HepG2 (cell line): ENCODE data around the gene NRL. TPM values are rescaled to one million over a fixed set of nuclear protein-coding genes. Genes with fewer than 3 reads are reported as not detected.
A peak's percentile ranks its signal among the peaks of the same experiment; 100 is the strongest.

Experiments
- AHDC1 ChIP-seq: sonication (generic); formaldehyde crosslinking; IDR thresholded peaks from 2 replicates; pipeline ENCODE4 v1.5.1; 2020; ENCODE audit warnings: mild to moderate bottlenecking, missing genetic modification reagents, borderline replicate concordance
- CENPX ChIP-seq: sonication (generic); formaldehyde crosslinking; IDR thresholded peaks from 2 replicates; pipeline ENCODE4 v1.9.0; 2021; ENCODE audit warnings: mild to moderate bottlenecking, missing genetic modification reagents, moderate library complexity
- FOXM1 ChIP-seq: sonication (generic); formaldehyde crosslinking; IDR thresholded peaks from 2 replicates; pipeline ENCODE4 v1.5.0; 2020; ENCODE audit warnings: missing genetic modification reagents
- HNRNPH1 ChIP-seq: fragments of 200-400 bp; formaldehyde crosslinking; optimal IDR thresholded peaks from 2 replicates; pipeline ENCODE3; 2017; ENCODE audit warnings: mild to moderate bottlenecking, low read depth, low read length
- HNRNPL ChIP-seq: fragments of 200-400 bp; formaldehyde crosslinking; IDR thresholded peaks from 2 replicates; pipeline ENCODE4 v1.6.1; 2017; ENCODE audit warnings: mild to moderate bottlenecking, low read depth, low read length
- IRF9 ChIP-seq: sonication (generic); formaldehyde crosslinking; IDR thresholded peaks from 2 replicates; pipeline ENCODE4 v1.8.0; 2022; ENCODE audit warnings: missing genetic modification reagents, mild to moderate bottlenecking, borderline replicate concordance
- MTF2 ChIP-seq: sonication (generic); formaldehyde crosslinking; IDR thresholded peaks from 2 replicates; pipeline ENCODE4 v1.5.0; 2020; ENCODE audit warnings: missing genetic modification reagents, borderline replicate concordance
- RCOR2 ChIP-seq: IDR thresholded peaks from 2 replicates; pipeline ENCODE4 v1.6.1; 2016; ENCODE audit warnings: missing biosample characterization, missing genetic modification reagents
- SOX5 ChIP-seq: IDR thresholded peaks from 2 replicates; pipeline ENCODE4 v1.6.1; 2016; ENCODE audit warnings: borderline replicate concordance
- ZFP82 ChIP-seq: sonication (generic); formaldehyde crosslinking; IDR thresholded peaks from 2 replicates; pipeline ENCODE4 v1.5.1; 2020; ENCODE audit warnings: mild to moderate bottlenecking, missing genetic modification reagents, borderline replicate concordance
- ZHX1 ChIP-seq: sonication (generic); formaldehyde crosslinking; IDR thresholded peaks from 2 replicates; pipeline ENCODE4 v1.8.1; 2022; ENCODE audit warnings: low read depth, mild to moderate bottlenecking, missing genetic modification reagents
- ZNF430 ChIP-seq: sonication (generic); formaldehyde crosslinking; IDR thresholded peaks from 2 replicates; pipeline ENCODE4 v1.9.0; 2021; ENCODE audit warnings: mild to moderate bottlenecking, missing genetic modification reagents
- ZNF557 ChIP-seq: sonication (generic); formaldehyde crosslinking; IDR thresholded peaks from 2 replicates; pipeline ENCODE4 v1.4.0; 2020; ENCODE audit warnings: missing genetic modification reagents
- ZNF674 ChIP-seq: sonication (generic); formaldehyde crosslinking; IDR thresholded peaks from 2 replicates; pipeline ENCODE4 v1.5.0; 2020; ENCODE audit warnings: low read depth, mild to moderate bottlenecking, missing genetic modification reagents
- ZNF83 ChIP-seq: sonication (generic); formaldehyde crosslinking; IDR thresholded peaks from 2 replicates; pipeline ENCODE4 v1.4.0; 2020; ENCODE audit warnings: missing genetic modification reagents, mild to moderate bottlenecking, borderline replicate concordance
- polyA plus RNA-seq, 8 experiments: library from polyadenylated mRNA; depleted of rRNA in 3 of 8; stranded (reverse) in 7 of 8; unstranded in 1 of 8; fragments of >200 nt; fragmentation: Illumina TruSeq in 4 of 8; extraction: Trizol in 4 of 8; gene quantifications; 2 replicates each; pipeline versions ENCODE4 v1.2.1 to v1.2.3, GENCODE V29; 2011 to 2016; ENCODE audit warnings: low read depth in 4 of 8, missing spikeins in 1 of 8, mixed read lengths in 1 of 8; ENCODE audit not compliant: insufficient read depth in 1 of 8
- total RNA-seq, 5 experiments: library from RNA; depleted of rRNA; stranded (reverse); fragments of >200 nt; fragmentation: Illumina TruSeq; extraction: Trizol; gene quantifications; 2 replicates each; pipeline ENCODE4 v1.2.3, GENCODE V29; 2016; ENCODE audit warnings: low read depth in 1 of 5
- TF ChIP-seq, protein P1 (sequence below): sonication (generic); formaldehyde crosslinking; IDR thresholded peaks from 2 replicates; pipeline ENCODE4 v1.5.1; 2020; ENCODE audit warnings: missing genetic modification reagents, mild to moderate bottlenecking, borderline replicate concordance

NRL gene
- total and polyA plus RNA-seq, 2 of the 13 experiments (the other 11 are each of a cell fraction or from before 2014, with no cell fraction given) = 2.5 to 4.7 TPM

DNA sequence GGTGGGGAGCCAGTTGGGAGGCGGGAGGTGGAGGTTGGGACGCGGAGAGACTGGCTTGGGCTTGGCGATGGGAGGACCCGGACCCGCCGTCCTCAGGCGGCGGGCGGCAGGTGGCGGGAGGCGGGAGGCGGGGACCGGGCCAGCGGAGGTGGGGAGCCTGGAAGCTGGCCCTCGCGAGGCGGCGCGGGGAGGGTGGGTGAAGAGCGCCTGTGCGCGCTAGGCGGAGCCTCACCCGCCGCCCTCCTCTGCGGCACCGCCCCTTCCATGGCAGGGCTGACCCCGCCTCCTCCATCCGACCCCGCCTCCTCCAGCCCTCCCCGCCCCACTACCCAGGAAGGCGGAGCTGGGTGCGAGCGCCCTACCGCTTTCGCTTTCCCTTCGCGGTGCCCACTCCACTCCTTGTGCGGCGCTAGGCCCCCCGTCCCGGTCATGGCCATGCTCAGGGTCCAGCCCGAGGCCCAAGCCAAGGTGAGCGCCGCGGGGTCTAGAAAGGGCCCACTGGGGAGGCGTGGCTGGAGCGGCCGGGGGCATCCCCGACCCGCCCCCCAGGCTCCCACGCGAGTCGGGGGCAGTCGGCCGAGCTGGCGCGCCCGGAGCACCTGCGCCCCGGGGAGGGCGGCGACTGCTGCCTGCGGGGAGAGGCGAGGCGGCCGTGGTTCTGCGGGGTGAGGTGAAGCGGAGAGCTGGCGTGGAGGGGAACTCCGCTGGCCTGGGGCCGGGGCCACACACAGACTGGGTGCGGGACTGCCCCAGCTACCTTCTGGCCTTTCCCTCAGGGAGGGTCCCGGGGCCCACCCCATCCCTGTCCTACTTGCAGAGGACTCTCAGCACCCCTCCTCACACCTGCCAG is 21.3 kb upstream of the NRL start, which contains the start of gene PSME1 (continued):
- TF ChIP-seq, protein P1, sequence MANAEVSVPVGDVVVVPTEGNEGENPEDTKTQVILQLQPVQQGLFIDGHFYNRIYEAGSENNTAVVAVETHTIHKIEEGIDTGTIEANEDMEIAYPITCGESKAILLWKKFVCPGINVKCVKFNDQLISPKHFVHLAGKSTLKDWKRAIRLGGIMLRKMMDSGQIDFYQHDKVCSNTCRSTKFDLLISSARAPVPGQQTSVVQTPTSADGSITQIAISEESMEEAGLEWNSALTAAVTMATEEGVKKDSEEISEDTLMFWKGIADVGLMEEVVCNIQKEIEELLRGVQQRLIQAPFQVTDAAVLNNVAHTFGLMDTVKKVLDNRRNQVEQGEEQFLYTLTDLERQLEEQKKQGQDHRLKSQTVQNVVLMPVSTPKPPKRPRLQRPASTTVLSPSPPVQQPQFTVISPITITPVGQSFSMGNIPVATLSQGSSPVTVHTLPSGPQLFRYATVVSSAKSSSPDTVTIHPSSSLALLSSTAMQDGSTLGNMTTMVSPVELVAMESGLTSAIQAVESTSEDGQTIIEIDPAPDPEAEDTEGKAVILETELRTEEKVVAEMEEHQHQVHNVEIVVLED (CRISPR knock-in tag) = no peak; the same call in 1 of the 2 replicates
- TF ChIP-seq IRF9 (peak; percentile 89), HNRNPL (peak; percentile 72; the same call in 1 of the 2 replicates), ZNF557 (CRISPR knock-in tag) (0 out of 2 replicates have a peak, but pooled peaks have one; percentile 40), ZHX1 (CRISPR knock-in tag) (peak; percentile 88; the same call in 1 of the 2 replicates), RCOR2 (no peak), AHDC1 (CRISPR knock-in tag) (no peak), FOXM1 (CRISPR knock-in tag) (peak; percentile 30; the same call in 1 of the 2 replicates), ZNF674 (CRISPR knock-in tag) (0 out of 2 replicates have a peak, but pooled peaks have one; percentile 0), HNRNPH1 (no peak), MTF2 (CRISPR knock-in tag) (no peak), ZFP82 (CRISPR knock-in tag) (no peak), ZNF83 (peak; percentile 96), ZNF430 (CRISPR knock-in tag) (no peak), CENPX (CRISPR knock-in tag) (no peak), SOX5 (CRISPR knock-in tag) (peak; percentile 49; the same call in 1 of the 2 replicates)
